Measurements from ENCODE around the gene STON2.

- TF ChIP-seq POLR2A (IDR thresholded peaks at IDR 0.05; ENCODE audit: low read length) (no peak), GATA1 (IDR thresholded peaks at IDR 0.05; ENCODE audit: low read depth, low read length) (no peak)
These were observed 49.6 kb downstream of the STON2 start for GRCh38 chr14:81350344-81351130.
